H1 (cell line): Measurements from ENCODE around the gene C7orf25. TPM values are rescaled to one million over a fixed set of nuclear protein-coding genes. Genes with fewer than 3 reads are reported as not detected.

Experiments used
- CTCF ChIA-PET: fragments of 300-600 bp; sonication (Branson Sonifier 250); formaldehyde crosslinking; loops from one replicate; lab custom pipeline; 2021; ENCODE audit not compliant: partially characterized antibody; lab: Charles Lee
- POLR2A ChIA-PET: fragments of 300-600 bp; sonication (Branson Sonifier 250); formaldehyde crosslinking; loops from one replicate; lab custom pipeline; 2021; ENCODE audit warnings: inconsistent platforms; ENCODE audit not compliant: partially characterized antibody; lab: Charles Lee
- DNase-seq, 2 experiments: peaks; one replicate each; pipeline versions ENCODE4 v3.0.0 to v3.0.0-alpha.2; 2010 to 2022; ENCODE audit warnings: low spot score in 2 of 2, low read depth in 1 of 2, mixed read lengths in 1 of 2
- FAIRE-seq: peaks from 2 replicates; lab custom pipeline; 2011; peaks lifted over from hg19 to GRCh38; lab: Jason Lieb, UNC
- H2AFZ ChIP-seq: 2 replicates; pipeline ENCODE4 v1.8.1; 2012; ENCODE audit warnings: low read length, inconsistent platforms
- H2AK5ac ChIP-seq: 2 replicates; pipeline ENCODE4 v1.6.1; 2013; ENCODE audit warnings: low read depth, low read length
- H2BK120ac ChIP-seq: replicated peaks from 2 replicates; pipeline ENCODE3; 2013; ENCODE audit warnings: low read depth, low read length, inconsistent platforms
- H2BK12ac ChIP-seq: 2 replicates; pipeline ENCODE4 v1.6.1; 2013; ENCODE audit warnings: low read depth, low read length
- H2BK15ac ChIP-seq: 2 replicates; pipeline ENCODE4 v1.6.1; 2013; ENCODE audit warnings: low read length
- H2BK20ac ChIP-seq: 2 replicates; pipeline ENCODE4 v1.6.1; 2013; ENCODE audit warnings: low read length
- H2BK5ac ChIP-seq: 2 replicates; pipeline ENCODE4 v1.6.1; 2013; ENCODE audit warnings: low read depth, low read length
- H3K14ac ChIP-seq: 2 replicates; pipeline ENCODE4 v1.6.1; 2013; ENCODE audit warnings: inconsistent platforms; ENCODE audit not compliant: insufficient read length
- H3K18ac ChIP-seq: 2 replicates; pipeline ENCODE4 v1.6.1; 2013; ENCODE audit warnings: low read length; ENCODE audit errors: extremely low read depth
- H3K23ac ChIP-seq: 2 replicates; pipeline ENCODE4 v1.6.1; 2013; ENCODE audit warnings: inconsistent platforms; ENCODE audit not compliant: insufficient read length
- H3K23me2 ChIP-seq: 2 replicates; pipeline ENCODE4 v1.6.1; 2013; ENCODE audit warnings: low read depth, low read length
- H3K27ac ChIP-seq: 2 replicates; pipeline ENCODE4 v1.6.1; 2011; ENCODE audit warnings: low read depth, low read length, inconsistent platforms
- H3K27me3 ChIP-seq, 4 experiments: replicated peaks in 1 of 4; 1 replicate in 1 of 4; 2 replicates in 3 of 4; pipeline versions ENCODE4 v1.6.1 to v1.8.1; 2011 to 2013; ENCODE audit warnings: low read length in 3 of 4, mild to moderate bottlenecking in 3 of 4, inconsistent platforms in 2 of 4, mixed read lengths in 2 of 4, moderate library complexity in 1 of 4; ENCODE audit not compliant: control insufficient read depth in 3 of 4, insufficient read depth in 3 of 4; ENCODE audit errors: extremely low read depth in 1 of 4
- H3K36me3 ChIP-seq, 4 experiments: 2 replicates each; pipeline versions ENCODE4 v1.6.1 to v1.8.1; 2011 to 2013; ENCODE audit warnings: mild to moderate bottlenecking in 4 of 4, low read length in 3 of 4, moderate library complexity in 2 of 4, control low read depth in 1 of 4, inconsistent platforms in 1 of 4; ENCODE audit not compliant: insufficient read depth in 4 of 4, control insufficient read depth in 2 of 4
- H3K4ac ChIP-seq: replicated peaks from 2 replicates; pipeline ENCODE3; 2013; ENCODE audit warnings: low read length, low read depth, mixed read lengths, inconsistent platforms; ENCODE audit not compliant: insufficient read length
- H3K4me1 ChIP-seq, 4 experiments: replicated peaks in 1 of 4; 1 replicate in 1 of 4; 2 replicates in 3 of 4; pipeline versions ENCODE4 v1.6.1 to v1.8.1; 2011 to 2013; ENCODE audit warnings: low read length in 3 of 4, inconsistent platforms in 2 of 4, mixed read lengths in 1 of 4; ENCODE audit not compliant: insufficient read depth in 4 of 4, control insufficient read depth in 3 of 4
- H3K4me2 ChIP-seq, 2 experiments: 2 replicates each; pipeline versions ENCODE4 v1.6.1 to v1.8.1; 2011 to 2013; ENCODE audit warnings: low read depth in 2 of 2, low read length in 2 of 2, control low read depth in 1 of 2, inconsistent platforms in 1 of 2, mild to moderate bottlenecking in 1 of 2; ENCODE audit not compliant: insufficient read depth in 1 of 2
- H3K4me3 ChIP-seq, 4 experiments: fragments of 200-600, 300-600 bp in 1 of 4; sonication (generic), shearing (Covaris generic), sonication (Bioruptor Twin) in 1 of 4; 2 replicates each; pipeline versions ENCODE4 v1.5.1 to v1.8.1; 2011 to 2016; ENCODE audit warnings: low read length in 4 of 4, low read depth in 3 of 4, control low read depth in 2 of 4, inconsistent platforms in 2 of 4, mild to moderate bottlenecking in 2 of 4, mixed read lengths in 1 of 4, moderate library complexity in 1 of 4; ENCODE audit not compliant: insufficient read depth in 2 of 4; ENCODE audit errors: extremely low read depth in 1 of 4
- H3K56ac ChIP-seq: replicated peaks from 2 replicates; pipeline ENCODE3; 2013; ENCODE audit warnings: low read depth, mild to moderate bottlenecking, mixed read lengths, low read length, inconsistent platforms; ENCODE audit not compliant: insufficient read length
- H3K79me1 ChIP-seq: 2 replicates; pipeline ENCODE4 v1.6.1; 2013; ENCODE audit warnings: low read depth, low read length, control low read depth
- H3K79me2 ChIP-seq, 2 experiments: 2 replicates each; pipeline versions ENCODE4 v1.6.1 to v1.8.1; 2012 to 2013; ENCODE audit warnings: low read length in 2 of 2, mild to moderate bottlenecking in 2 of 2, inconsistent platforms in 1 of 2; ENCODE audit not compliant: insufficient read depth in 2 of 2, control insufficient read depth in 1 of 2
- H3K9ac ChIP-seq, 4 experiments: replicated peaks in 1 of 4; 1 replicate in 1 of 4; 2 replicates in 3 of 4; pipeline versions ENCODE4 v1.6.1 to v1.8.1; 2011 to 2013; ENCODE audit warnings: low read depth in 3 of 4, low read length in 3 of 4, control low read depth in 2 of 4, mild to moderate bottlenecking in 2 of 4, moderate library complexity in 2 of 4, inconsistent platforms in 1 of 4; ENCODE audit errors: extremely low read depth in 1 of 4
- H3K9me3 ChIP-seq, 2 experiments: 2 replicates each; pipeline versions ENCODE4 v1.6.1 to v1.8.1; 2012 to 2013; ENCODE audit warnings: mild to moderate bottlenecking in 2 of 2, moderate library complexity in 2 of 2, control low read depth in 1 of 2, inconsistent platforms in 1 of 2, low read depth in 1 of 2, low read length in 1 of 2, mixed read lengths in 1 of 2; ENCODE audit not compliant: insufficient read depth in 2 of 2
- H4K20me1 ChIP-seq, 2 experiments: replicated peaks in 1 of 2; 2 replicates each; pipeline versions ENCODE3 to v1.8.1; 2011 to 2013; ENCODE audit warnings: inconsistent platforms in 2 of 2, low read length in 2 of 2, mild to moderate bottlenecking in 1 of 2; ENCODE audit not compliant: insufficient read depth in 2 of 2, control insufficient read depth in 1 of 2
- H4K5ac ChIP-seq: 2 replicates; pipeline ENCODE4 v1.6.1; 2013; ENCODE audit warnings: low read length, low read depth, mixed read lengths, inconsistent platforms; ENCODE audit not compliant: insufficient read length
- H4K8ac ChIP-seq: 2 replicates; pipeline ENCODE4 v1.8.0; 2013; ENCODE audit warnings: mild to moderate bottlenecking, moderate library complexity, low read length, inconsistent platforms; ENCODE audit not compliant: insufficient read depth; ENCODE audit errors: extremely low read depth
- H4K91ac ChIP-seq: replicated peaks from 2 replicates; pipeline ENCODE3; 2013; ENCODE audit warnings: low read length, mixed read lengths, inconsistent platforms; ENCODE audit not compliant: insufficient read length
- CBX5 ChIP-seq: fragments of 300-800, 300-1000 bp; sonication (generic); IDR thresholded peaks from 2 replicates; pipeline ENCODE4 v1.7.1; 2016; ENCODE audit warnings: antibody characterized with exemption, low read length, low read depth
- CBX8 ChIP-seq: fragments of 300-800, 300-1000 bp; sonication (generic); IDR thresholded peaks from 2 replicates; pipeline ENCODE4 v1.7.1; 2016; ENCODE audit warnings: low read depth, low read length, borderline replicate concordance
- CTCF ChIP-seq, 3 experiments: IDR thresholded peaks; 1 replicate in 2 of 3; 2 replicates in 1 of 3; pipeline versions ENCODE4 v1.5.1 to v1.6.1; 2011; ENCODE audit warnings: low read length in 3 of 3, mild to moderate bottlenecking in 3 of 3, inconsistent platforms in 2 of 3, low read depth in 1 of 3, moderate library complexity in 1 of 3; ENCODE audit not compliant: insufficient read depth in 1 of 3; ENCODE audit errors: control extremely low read depth in 1 of 3
- HDAC6 ChIP-seq: IDR thresholded peaks from one replicate; pipeline ENCODE4 v1.7.1; 2012; ENCODE audit warnings: low read depth, mild to moderate bottlenecking, inconsistent platforms, low read length, moderate library complexity
- JUN ChIP-seq: IDR thresholded peaks from 2 replicates; pipeline ENCODE4 v1.6.1; 2011; ENCODE audit warnings: low read depth, mild to moderate bottlenecking, improper control_type of control experiment, low read length
- KDM4A ChIP-seq: IDR thresholded peaks from one replicate; pipeline ENCODE4 v1.7.1; 2012; ENCODE audit warnings: low read depth, mild to moderate bottlenecking, moderate library complexity, low read length, inconsistent platforms; ENCODE audit not compliant: severe bottlenecking
- POLR2A ChIP-seq, 2 experiments: IDR thresholded peaks; 1 replicate in 1 of 2; 2 replicates in 1 of 2; pipeline ENCODE4 v1.6.1; 2011; ENCODE audit warnings: low read depth in 2 of 2, low read length in 2 of 2, mild to moderate bottlenecking in 2 of 2; ENCODE audit errors: control extremely low read depth in 1 of 2
- RFX5 ChIP-seq: IDR thresholded peaks from 2 replicates; pipeline ENCODE4 v1.6.1; 2011; ENCODE audit warnings: low read depth, low read length, improper control_type of control experiment, borderline replicate concordance
- TCF12 ChIP-seq: IDR thresholded peaks from 2 replicates; pipeline ENCODE4 v1.6.1; 2011; ENCODE audit warnings: low read depth, mild to moderate bottlenecking, low read length
- WGBS, 2 experiments: shearing (Covaris generic) in 1 of 2; methylation state at CpG; one replicate each; pipeline versions ENCODE4 v1.1.6 to v1.1.7; 2013 to 2015; ENCODE audit warnings: low lambda C conversion rate in 2 of 2, mixed read lengths in 2 of 2, inconsistent platforms in 1 of 2, low coverage in 1 of 2, missing lambda C conversion rate in 1 of 2; ENCODE audit not compliant: insufficient replicate concordance in 2 of 2, insufficient coverage in 1 of 2, insufficient read length in 1 of 2; ENCODE audit errors: extremely low coverage in 1 of 2, missing lambda C conversion rate in 1 of 2; 5-methylcytosine and 5-hydroxymethylcytosine counted together
- polyA plus RNA-seq, 7 experiments: library from polyadenylated mRNA; depleted of rRNA in 3 of 7; stranded (reverse) in 5 of 7; unstranded in 2 of 7; fragments of >200 nt in 5 of 7; fragments of 200-250 nt in 2 of 7; gene quantifications; 1 replicate in 5 of 7; 2 replicates in 1 of 7; 4 replicates in 1 of 7; pipeline versions ENCODE4 v1.2.1 to v1.2.3, GENCODE V29; 2011 to 2013; ENCODE audit warnings: missing spikeins in 2 of 7, mixed read lengths in 2 of 7
- total RNA-seq: library from RNA; stranded (reverse); fragmentation: NEBNext Ultra II Directional; extraction: Animal tissue kit (Norgen Biotek cat#: 25700); gene quantifications from 2 replicates; pipeline ENCODE4 v1.2.1, GENCODE V29; 2021

The C7orf25 gene
- total and polyA plus RNA-seq, 2 of the 8 experiments (the other 6 are each of a cell fraction or from before 2014, with no cell fraction given), result 0.70 to 4.5 TPM

- Histone ChIP-seq H3K23me2 (no peaks in the 10 kb centered on the region; the same call in 1 of the 2 replicates), H3K27me3 (no peaks in the 10 kb centered on the region), H3K27ac (no peak overlapping the region), H3K9ac (no peak overlapping the region; a peak in 2 of 7 replicates), H4K20me1 (no peaks in the 10 kb centered on the region), H2AK5ac (no peak overlapping the region), H2BK5ac (no peak overlapping the region), H3K56ac (no peak overlapping the region), H4K91ac (no peak overlapping the region), H4K8ac (no peak overlapping the region), H3K36me3 (peaks cover 4 to 37% (median 19%) of the 10 kb centered on the region in 4 experiments; a peak in 7 of 8 replicates), H3K14ac (no peak overlapping the region), H3K4me1 (no peaks in the 10 kb centered on the region; a peak in 1 of 7 replicates), H2BK12ac (peak overlapping the region; percentile 7; the same call in 1 of the 2 replicates), H3K4ac (no peak overlapping the region), H3K79me2 (no peaks in the 10 kb centered on the region), H3K4me2 (no peak overlapping the region), H3K9me3 (no peaks in the 10 kb centered on the region), H3K18ac (no peak overlapping the region), H2BK20ac (no peak overlapping the region), H3K79me1 (no peaks in the 10 kb centered on the region), H2AFZ (no peak overlapping the region), H2BK120ac (no peak overlapping the region), H4K5ac (no peak overlapping the region), H3K4me3 (no peak overlapping the region), H2BK15ac (no peak overlapping the region), H3K23ac (no peak overlapping the region)
- ChIA-PET POLR2A (interaction anchor here (0.6 to 2.2 kb wide), 7 partner anchors 9 to 455 kb away, joined by 3 to 13 read pairs (median 3); partner anchors contain the start of genes MRPL32 and PSMA2), CTCF (interaction anchor here (0.6 to 2.0 kb wide), 57 partner anchors 8 to 900 kb away, joined by 3 to 20 read pairs (median 3); partner anchors contain the start of genes MRPL32 and STK17A)
- DNase-seq, result peak; percentile 65 to 92
- peak; percentile 94 for FAIRE-seq
- 54% methylated on average over 13 of the region's 13 CpGs; no CpG with 5 or more reads in 1 of the 2 experiments for WGBS, 2 experiments
- TF ChIP-seq TCF12 (no peak), CBX8 (no peak), CTCF (IDR thresholded peaks at IDR 0.05; ENCODE audit: control extremely low read depth in 1 of 3, insufficient read depth in 1 of 3, low read depth in 1 of 3, low read length in 3 of 3) (peak; percentile 2 to 91 (median 82)), CBX5 (no peak), POLR2A (IDR thresholded peaks at IDR 0.05; ENCODE audit: control extremely low read depth in 1 of 2, low read depth in 2 of 2, low read length in 2 of 2) (0 out of 3 replicates have a peak, but pooled peaks of 1 of the 2 experiments have one; percentile 25), JUN (no peak), RFX5 (no peak), HDAC6 (no peak), KDM4A (no peak)
Measured at GRCh38 chr7:42940985-42941847, 29.3 kb upstream of the C7orf25 start.
